GM12801 (cell line): ENCODE data around the gene UBE2G2.

Experiments
- TF ChIP-seq, protein P1 (sequence below): IDR thresholded peaks from one replicate; pipeline ENCODE4 v1.5.1; 2011; ENCODE audit warnings: control low read depth; ENCODE audit not compliant: insufficient read length; ENCODE audit errors: extremely low read depth

UBE2G2 gene

GRCh38 chr21:44846485-44847260 lies 45.1 kb upstream of the UBE2G2 start:
- TF ChIP-seq, protein P1, sequence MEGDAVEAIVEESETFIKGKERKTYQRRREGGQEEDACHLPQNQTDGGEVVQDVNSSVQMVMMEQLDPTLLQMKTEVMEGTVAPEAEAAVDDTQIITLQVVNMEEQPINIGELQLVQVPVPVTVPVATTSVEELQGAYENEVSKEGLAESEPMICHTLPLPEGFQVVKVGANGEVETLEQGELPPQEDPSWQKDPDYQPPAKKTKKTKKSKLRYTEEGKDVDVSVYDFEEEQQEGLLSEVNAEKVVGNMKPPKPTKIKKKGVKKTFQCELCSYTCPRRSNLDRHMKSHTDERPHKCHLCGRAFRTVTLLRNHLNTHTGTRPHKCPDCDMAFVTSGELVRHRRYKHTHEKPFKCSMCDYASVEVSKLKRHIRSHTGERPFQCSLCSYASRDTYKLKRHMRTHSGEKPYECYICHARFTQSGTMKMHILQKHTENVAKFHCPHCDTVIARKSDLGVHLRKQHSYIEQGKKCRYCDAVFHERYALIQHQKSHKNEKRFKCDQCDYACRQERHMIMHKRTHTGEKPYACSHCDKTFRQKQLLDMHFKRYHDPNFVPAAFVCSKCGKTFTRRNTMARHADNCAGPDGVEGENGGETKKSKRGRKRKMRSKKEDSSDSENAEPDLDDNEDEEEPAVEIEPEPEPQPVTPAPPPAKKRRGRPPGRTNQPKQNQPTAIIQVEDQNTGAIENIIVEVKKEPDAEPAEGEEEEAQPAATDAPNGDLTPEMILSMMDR = no peak

- TF ChIP-seq, protein P1 = no peak
These were observed 44.5 kb upstream of the UBE2G2 start for GRCh38 chr21:44846224-44846484.

DNA sequence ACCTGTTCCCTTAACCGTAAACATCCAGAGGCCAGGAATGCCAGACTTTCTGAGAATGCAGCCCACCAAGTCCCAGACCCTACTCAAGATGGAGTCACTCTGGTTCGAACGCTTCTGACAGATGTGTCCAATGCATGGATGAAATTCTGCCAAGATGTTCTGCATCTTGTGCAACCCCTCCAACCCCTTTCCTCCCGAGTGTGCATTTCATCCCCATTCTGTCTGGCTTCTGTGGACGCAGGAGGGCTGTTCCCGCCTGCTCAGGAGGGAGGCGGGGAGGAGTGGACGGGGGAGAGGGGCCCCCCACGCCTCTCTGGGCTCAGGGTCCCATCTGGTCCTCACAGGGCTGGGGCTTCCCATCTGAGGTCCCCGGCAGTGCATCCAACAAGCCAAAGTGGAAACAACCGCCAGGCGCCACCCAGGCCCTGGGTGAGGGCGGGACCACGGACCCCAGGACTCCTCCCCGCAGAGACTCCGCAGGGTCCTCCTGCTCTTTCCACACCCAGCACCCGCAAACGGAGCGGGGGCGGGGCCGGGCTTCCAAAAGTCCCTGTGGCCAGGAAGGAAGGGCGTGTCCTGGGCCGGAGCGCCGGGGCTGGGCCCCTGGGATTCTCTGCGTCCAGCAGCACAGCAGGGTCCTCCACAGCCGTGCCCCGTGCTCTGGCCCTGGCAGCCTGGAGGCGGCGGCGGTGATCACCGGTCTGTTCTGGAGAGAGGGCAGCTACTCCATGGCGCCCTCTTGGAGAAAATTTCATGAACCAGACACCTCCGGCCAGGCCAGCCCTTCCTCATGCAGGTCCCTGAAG lies 44.0 kb upstream of the UBE2G2 start:
- TF ChIP-seq, protein P1 = no peak

DNA sequence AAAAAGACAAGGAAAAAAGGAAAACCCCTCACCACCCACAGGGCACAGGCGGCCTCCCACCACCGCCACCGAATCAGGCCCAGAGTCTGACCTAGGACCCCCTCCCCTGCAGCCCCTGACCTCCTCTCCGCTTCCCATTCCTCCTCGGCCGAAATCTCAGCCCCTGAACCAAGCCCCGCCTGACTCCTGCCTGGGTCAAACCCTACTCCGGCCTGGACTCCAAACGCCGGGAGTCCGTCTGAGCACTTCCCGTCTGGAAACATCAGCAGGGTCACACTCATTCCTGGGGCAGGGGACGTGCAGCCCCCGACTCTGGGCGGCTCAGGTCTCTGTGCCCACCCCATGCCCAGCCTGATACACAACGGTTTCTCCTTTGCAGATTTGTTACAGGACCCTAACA lies 42.6 kb upstream of the UBE2G2 start:
- TF ChIP-seq, protein P1 = no peak

- TF ChIP-seq, protein P1 = no peak
These were observed 41.3 kb upstream of the UBE2G2 start for GRCh38 chr21:44842721-44843445.

DNA sequence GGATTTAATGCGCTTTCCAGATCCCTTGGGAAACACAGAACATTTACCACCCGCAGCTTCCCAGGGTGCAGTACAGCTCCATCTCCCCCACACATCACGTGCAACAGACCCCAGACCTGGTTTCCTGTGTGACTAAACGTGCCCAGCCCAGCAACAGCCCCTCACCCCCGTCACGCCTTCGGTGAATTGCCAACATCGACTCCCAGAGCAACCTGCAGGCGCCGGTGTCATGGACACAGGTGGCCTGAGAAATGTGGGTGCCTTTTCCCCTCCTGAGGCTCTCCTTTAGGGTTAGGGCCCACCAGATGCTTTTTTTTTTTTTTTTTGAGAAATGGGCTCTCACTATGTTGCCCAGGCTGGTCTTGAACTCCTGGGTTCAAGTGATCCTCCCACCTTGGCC lies 40.5 kb upstream of the UBE2G2 start:
- TF ChIP-seq, protein P1 = no peak

- TF ChIP-seq, protein P1 = no peak
These were observed 39.2 kb upstream of the UBE2G2 start for GRCh38 chr21:44840771-44841170.
